Measurements from ENCODE around the gene LACC1. TPM values are rescaled to one million over a fixed set of nuclear protein-coding genes. Genes with fewer than 3 reads are reported as not detected.

LACC1 gene
- total RNA-seq, 1 donor from 2014 or later, result 11.9 TPM

GRCh38 chr13:43881580-43881979, 1.9 kb downstream of the LACC1 start:
- no peaks in the 10 kb centered on the region for H3K9me3 ChIP-seq
- ATAC-seq, result no peak
- no peak for TF ChIP-seq CTCF (IDR thresholded peaks at IDR 0.05)
- H3K4me1 ChIP-seq, result peaks cover 32% of the 10 kb centered on the region
- no peak for DNase-seq
- H3K36me3 ChIP-seq, result no peaks in the 10 kb centered on the region
- no peaks in the 10 kb centered on the region for H3K27me3 ChIP-seq (ENCODE audit: low read depth)
- H3K4me3 ChIP-seq, result no peak overlapping the region
- no peak overlapping the region for H3K27ac ChIP-seq
- intact Hi-C loops (cut with DNase I), result no loop called here

GRCh38 chr13:43883631-43884030, 3.9 kb downstream of the LACC1 start:
- Histone ChIP-seq H3K4me1 (peaks cover 17% of the 10 kb centered on the region), H3K27me3 (ENCODE audit: low read depth) (no peaks in the 10 kb centered on the region), H3K9me3 (no peaks in the 10 kb centered on the region), H3K27ac (no peak overlapping the region), H3K36me3 (no peaks in the 10 kb centered on the region), H3K4me3 (no peak overlapping the region)
- no peak for ATAC-seq
- no peak for TF ChIP-seq CTCF (IDR thresholded peaks at IDR 0.05)
- DNase-seq, result no peak
- intact Hi-C loops (cut with DNase I), result no loop called here

- Histone ChIP-seq H3K4me1 (peaks cover 15% of the 10 kb centered on the region), H3K27me3 (ENCODE audit: low read depth) (no peaks in the 10 kb centered on the region), H3K9me3 (no peaks in the 10 kb centered on the region), H3K27ac (no peak overlapping the region), H3K4me3 (no peak overlapping the region), H3K36me3 (no peaks in the 10 kb centered on the region)
- intact Hi-C loops (cut with DNase I), result no loop called here
- DNase-seq (no peak), ATAC-seq (no peak)
- TF ChIP-seq CTCF (IDR thresholded peaks at IDR 0.05), result no peak
Measured at GRCh38 chr13:43884222-43884621, 4.5 kb downstream of the LACC1 start.

DNA sequence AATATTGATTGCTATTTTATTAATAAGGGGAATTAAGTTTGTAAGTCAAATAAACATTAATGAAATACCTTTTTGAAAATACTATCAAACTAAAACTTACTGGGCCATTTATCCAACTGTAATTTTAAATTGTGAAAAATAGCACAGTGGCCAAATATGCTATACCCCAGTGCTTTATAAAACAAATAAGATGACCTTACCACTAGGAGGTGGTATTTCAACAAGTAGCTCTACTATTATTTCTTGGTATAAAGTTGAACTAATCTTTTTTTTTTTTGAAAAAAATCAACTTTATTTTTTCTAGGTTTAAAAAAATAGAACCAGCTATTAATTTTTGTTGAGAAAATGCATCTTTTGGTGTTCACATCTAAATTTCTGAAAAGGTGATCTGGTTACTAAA, 14.7 kb downstream of the LACC1 start:
- TF ChIP-seq CTCF (IDR thresholded peaks at IDR 0.05), result peak; percentile 16
- Histone ChIP-seq H3K27ac (no peak overlapping the region), H3K36me3 (peaks cover 16% of the 10 kb centered on the region), H3K4me1 (no peaks in the 10 kb centered on the region), H3K4me3 (no peak overlapping the region), H3K9me3 (no peaks in the 10 kb centered on the region), H3K27me3 (ENCODE audit: low read depth) (no peaks in the 10 kb centered on the region)
- intact Hi-C loops (cut with DNase I), result no loop called here
- DNase-seq, result no peak
- no peak for ATAC-seq

GRCh38 chr13:43895940-43896339, 16.2 kb downstream of the LACC1 start:
- ATAC-seq (no peak), DNase-seq (no peak)
- Histone ChIP-seq H3K4me1 (no peaks in the 10 kb centered on the region), H3K27me3 (ENCODE audit: low read depth) (no peaks in the 10 kb centered on the region), H3K9me3 (no peaks in the 10 kb centered on the region), H3K36me3 (peaks cover 2% of the 10 kb centered on the region), H3K4me3 (no peak overlapping the region), H3K27ac (no peak overlapping the region)
- TF ChIP-seq CTCF (IDR thresholded peaks at IDR 0.05), result no peak
- intact Hi-C loops (cut with DNase I), result no loop called here
